HepG2 (cell line): ENCODE measurements around the gene GABRG3. TPM values are rescaled to one million over a fixed set of nuclear protein-coding genes. Genes with fewer than 3 reads are reported as not detected.

Experiments used
- ATAC-seq: fragments of 200-7000 bp; cut with Tn5 transposase; 3 replicates; pipeline ENCODE4 v1.9.1; 2020; ENCODE audit warnings: mild to moderate bottlenecking, moderate library complexity
- BruUV-seq: library from RNA; stranded (reverse); fragments of 400-500 nt; replicated peaks from 2 replicates; lab custom pipeline; 2021; lab: Mats Ljungman, UMichigan
- CTCF ChIA-PET: fragments of 300-600 bp; formaldehyde crosslinking; extraction: SDS; loops from one replicate; lab custom pipeline; 2021; ENCODE audit warnings: low total read pairs, inconsistent platforms, low intra/inter-chr PET ratio; lab: Yijun Ruan, JAX
- POLR2A ChIA-PET: fragments of 350-600 bp; sonication (Branson Sonifier 250); formaldehyde crosslinking; loops from one replicate; lab custom pipeline; 2020; ENCODE audit warnings: antibody characterized with exemption, inconsistent platforms; lab: Yijun Ruan, JAX
- DNase-seq: peaks from one replicate; pipeline ENCODE4 v3.0.0-alpha.2; 2015; ENCODE audit warnings: low spot score
- FAIRE-seq: peaks from 3 replicates; lab custom pipeline; 2011; peaks lifted over from hg19 to GRCh38; lab: Jason Lieb, UNC
- H2AFZ ChIP-seq: one replicate; pipeline ENCODE4 v1.6.1; 2011; ENCODE audit warnings: low read length, inconsistent platforms
- H3K27ac ChIP-seq: fragments of 300-600 bp; 3 replicates; pipeline ENCODE4 v1.8.0; 2011; ENCODE audit warnings: mixed run types, mild to moderate bottlenecking, mixed read lengths, low read length, inconsistent platforms; ENCODE audit not compliant: insufficient read depth; ENCODE audit errors: extremely low read length
- H3K27me3 ChIP-seq, 2 experiments: fragments of 200-600 bp in 1 of 2; 2 replicates in 1 of 2; 3 replicates in 1 of 2; pipeline versions ENCODE4 v1.6.0 to v1.8.0; 2011; ENCODE audit warnings: low read length in 2 of 2, mild to moderate bottlenecking in 2 of 2, moderate library complexity in 2 of 2, inconsistent platforms in 1 of 2; ENCODE audit not compliant: insufficient read depth in 2 of 2, control insufficient read depth in 1 of 2
- H3K36me3 ChIP-seq, 2 experiments: fragments of 200-600 bp in 1 of 2; replicated peaks in 1 of 2; 2 replicates in 1 of 2; 3 replicates in 1 of 2; pipeline versions ENCODE4 v1.5.1 to v1.8.0; 2011; ENCODE audit warnings: low read length in 2 of 2, inconsistent platforms in 1 of 2; ENCODE audit not compliant: insufficient read depth in 2 of 2, control insufficient read depth in 1 of 2
- H3K4me1 ChIP-seq: 2 replicates; pipeline ENCODE4 v1.5.1; 2012; ENCODE audit warnings: low read length, inconsistent platforms; ENCODE audit not compliant: insufficient read depth
- H3K4me2 ChIP-seq: 2 replicates; pipeline ENCODE4 v1.6.0; 2011; ENCODE audit warnings: low read depth, low read length, inconsistent platforms
- H3K4me3 ChIP-seq, 3 experiments: fragments of 200-600 bp in 1 of 3; sonication (generic), shearing (Covaris generic) in 1 of 3; replicated peaks in 1 of 3; 2 replicates each; pipeline ENCODE4 v1.5.1; 2011 to 2016; ENCODE audit warnings: low read length in 3 of 3, inconsistent platforms in 2 of 3, low read depth in 2 of 3, mild to moderate bottlenecking in 2 of 3, control low read depth in 1 of 3, mixed read lengths in 1 of 3; ENCODE audit not compliant: insufficient read depth in 1 of 3
- H3K79me2 ChIP-seq: one replicate; pipeline ENCODE4 v1.6.1; 2011; ENCODE audit warnings: low read length, inconsistent platforms; ENCODE audit not compliant: insufficient read depth
- H3K9ac ChIP-seq: 2 replicates; pipeline ENCODE4 v1.6.0; 2011; ENCODE audit warnings: mild to moderate bottlenecking, low read depth, low read length, inconsistent platforms; ENCODE audit not compliant: insufficient read depth
- H3K9me3 ChIP-seq: 2 replicates; pipeline ENCODE4 v1.5.1; 2012; ENCODE audit warnings: mild to moderate bottlenecking, low read length
- H4K20me1 ChIP-seq: 2 replicates; pipeline ENCODE4 v1.6.0; 2011; ENCODE audit warnings: inconsistent platforms, mild to moderate bottlenecking, low read length, moderate library complexity; ENCODE audit not compliant: insufficient read depth
- AHR ChIP-seq: IDR thresholded peaks from 2 replicates; pipeline ENCODE4 v1.6.1; 2018; ENCODE audit warnings: missing genetic modification reagents, missing compliant biosample characterization
- ARNTL ChIP-seq: sonication (generic); formaldehyde crosslinking; IDR thresholded peaks from 2 replicates; pipeline ENCODE4 v1.4.0; 2020; ENCODE audit warnings: mild to moderate bottlenecking, missing genetic modification reagents
- CENPT ChIP-seq: sonication (generic); formaldehyde crosslinking; IDR thresholded peaks from 2 replicates; pipeline ENCODE4 v1.8.0; 2022; ENCODE audit warnings: low read depth, mild to moderate bottlenecking, moderate library complexity, missing genetic modification reagents
- MAFG ChIP-seq: sonication (generic); formaldehyde crosslinking; IDR thresholded peaks from 2 replicates; pipeline ENCODE4 v1.5.1; 2020; ENCODE audit warnings: mild to moderate bottlenecking, missing genetic modification reagents
- RFXANK ChIP-seq: IDR thresholded peaks from 2 replicates; pipeline ENCODE4 v1.6.1; 2016
- SMARCC2 ChIP-seq: fragments of 450-650 bp; IDR thresholded peaks from 2 replicates; pipeline ENCODE4 v1.6.1; 2017; ENCODE audit warnings: antibody characterized with exemption, mild to moderate bottlenecking
- SP1 ChIP-seq, 2 experiments: fragments of 450-650 bp in 1 of 2; sonication (generic) in 1 of 2; formaldehyde crosslinking in 1 of 2; IDR thresholded peaks; 2 replicates each; pipeline versions ENCODE4 v1.4.0 to v1.6.1; 2016 to 2020; ENCODE audit warnings: missing genetic modification reagents in 1 of 2
- SP5 ChIP-seq: IDR thresholded peaks from 2 replicates; pipeline ENCODE4 v1.6.1; 2016; ENCODE audit warnings: low read depth, borderline replicate concordance
- ZNF24 ChIP-seq: fragments of 450-650 bp; IDR thresholded peaks from 2 replicates; pipeline ENCODE4 v1.6.1; 2017; ENCODE audit warnings: antibody characterized with exemption, mild to moderate bottlenecking
- ZNF30 ChIP-seq: sonication (generic); formaldehyde crosslinking; IDR thresholded peaks from 2 replicates; pipeline ENCODE4 v1.5.0; 2020; ENCODE audit warnings: mild to moderate bottlenecking, missing genetic modification reagents
- ZNF414 ChIP-seq: sonication (generic); formaldehyde crosslinking; IDR thresholded peaks from 2 replicates; pipeline ENCODE4 v1.5.0; 2020; ENCODE audit warnings: missing genetic modification reagents
- ZNF747 ChIP-seq: sonication (generic); formaldehyde crosslinking; IDR thresholded peaks from 2 replicates; pipeline ENCODE4 v1.8.1; 2023; ENCODE audit warnings: missing genetic modification reagents, mild to moderate bottlenecking, borderline replicate concordance
- WGBS: methylation state at CpG from one replicate; pipeline ENCODE4 v1.1.6; 2017; ENCODE audit warnings: low lambda C conversion rate; 5-methylcytosine and 5-hydroxymethylcytosine counted together
- in situ Hi-C: cut with HindIII; loops from 2 replicates; pipeline ENCODE4 v1.10.0; 2017; ENCODE audit warnings: low pct_unique_long_range_greater_than_20kb; ENCODE audit not compliant: extremely low pct_ligation_motif_present
- intact Hi-C: fragments of 100-400 bp; cut with micrococcal nuclease; formaldehyde crosslinking; loops from one replicate; pipeline ENCODE4 v1.10.0; 2022; ENCODE audit not compliant: unreplicated experiment
- polyA plus RNA-seq, 8 experiments: library from polyadenylated mRNA; depleted of rRNA in 3 of 8; stranded (reverse) in 7 of 8; unstranded in 1 of 8; fragments of >200 nt; fragmentation: Illumina TruSeq in 4 of 8; extraction: Trizol in 4 of 8; gene quantifications; 2 replicates each; pipeline versions ENCODE4 v1.2.1 to v1.2.3, GENCODE V29; 2011 to 2016; ENCODE audit warnings: low read depth in 4 of 8, missing spikeins in 1 of 8, mixed read lengths in 1 of 8; ENCODE audit not compliant: insufficient read depth in 1 of 8
- total RNA-seq, 5 experiments: library from RNA; depleted of rRNA; stranded (reverse); fragments of >200 nt; fragmentation: Illumina TruSeq; extraction: Trizol; gene quantifications; 2 replicates each; pipeline ENCODE4 v1.2.3, GENCODE V29; 2016; ENCODE audit warnings: low read depth in 1 of 5
- TF ChIP-seq, protein P1 (sequence below): fragments of 450-650 bp; IDR thresholded peaks from 2 replicates; pipeline ENCODE4 v1.6.1; 2017
- TF ChIP-seq, protein P2 (sequence below): sonication (generic); formaldehyde crosslinking; IDR thresholded peaks from 2 replicates; pipeline ENCODE4 v1.4.0; 2020; ENCODE audit warnings: mild to moderate bottlenecking, missing genetic modification reagents, borderline replicate concordance
- TF ChIP-seq, protein P3 (sequence below): sonication (generic); formaldehyde crosslinking; IDR thresholded peaks from 2 replicates; pipeline ENCODE4 v1.5.1; 2020; ENCODE audit warnings: mild to moderate bottlenecking, missing genetic modification reagents, moderate library complexity
- TF ChIP-seq, protein P4 (sequence below): sonication (generic); formaldehyde crosslinking; IDR thresholded peaks from 2 replicates; pipeline ENCODE4 v1.8.0; 2022; ENCODE audit warnings: low read depth, missing genetic modification reagents

GABRG3 gene
- total and polyA plus RNA-seq, 2 of the 13 experiments (the other 11 are each of a cell fraction or from before 2014, with no cell fraction given) = not detected

DNA sequence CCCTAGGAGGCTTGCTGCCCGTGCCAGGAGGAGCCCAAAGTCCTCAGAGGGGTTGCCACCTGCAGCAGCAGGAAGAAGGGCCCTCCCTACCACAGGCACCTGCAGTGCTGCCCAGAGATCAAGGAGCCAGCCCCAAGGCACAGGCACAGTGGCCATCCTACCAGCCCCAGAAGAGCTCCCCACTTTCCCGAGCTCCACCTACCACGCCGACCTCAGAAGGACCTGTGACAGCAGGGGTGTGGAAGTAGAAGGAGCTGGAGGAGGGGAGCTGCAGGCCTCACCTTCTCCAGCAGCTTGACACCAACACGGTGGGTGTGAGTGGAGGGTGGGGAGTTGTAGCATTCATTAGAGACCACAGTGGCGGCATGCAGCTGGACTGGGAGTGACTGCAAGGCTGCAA, 485.8 kb downstream of the GABRG3 start (continued):
- TF ChIP-seq, protein P1, sequence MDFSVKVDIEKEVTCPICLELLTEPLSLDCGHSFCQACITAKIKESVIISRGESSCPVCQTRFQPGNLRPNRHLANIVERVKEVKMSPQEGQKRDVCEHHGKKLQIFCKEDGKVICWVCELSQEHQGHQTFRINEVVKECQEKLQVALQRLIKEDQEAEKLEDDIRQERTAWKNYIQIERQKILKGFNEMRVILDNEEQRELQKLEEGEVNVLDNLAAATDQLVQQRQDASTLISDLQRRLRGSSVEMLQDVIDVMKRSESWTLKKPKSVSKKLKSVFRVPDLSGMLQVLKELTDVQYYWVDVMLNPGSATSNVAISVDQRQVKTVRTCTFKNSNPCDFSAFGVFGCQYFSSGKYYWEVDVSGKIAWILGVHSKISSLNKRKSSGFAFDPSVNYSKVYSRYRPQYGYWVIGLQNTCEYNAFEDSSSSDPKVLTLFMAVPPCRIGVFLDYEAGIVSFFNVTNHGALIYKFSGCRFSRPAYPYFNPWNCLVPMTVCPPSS = no peak
- TF ChIP-seq, protein P2, sequence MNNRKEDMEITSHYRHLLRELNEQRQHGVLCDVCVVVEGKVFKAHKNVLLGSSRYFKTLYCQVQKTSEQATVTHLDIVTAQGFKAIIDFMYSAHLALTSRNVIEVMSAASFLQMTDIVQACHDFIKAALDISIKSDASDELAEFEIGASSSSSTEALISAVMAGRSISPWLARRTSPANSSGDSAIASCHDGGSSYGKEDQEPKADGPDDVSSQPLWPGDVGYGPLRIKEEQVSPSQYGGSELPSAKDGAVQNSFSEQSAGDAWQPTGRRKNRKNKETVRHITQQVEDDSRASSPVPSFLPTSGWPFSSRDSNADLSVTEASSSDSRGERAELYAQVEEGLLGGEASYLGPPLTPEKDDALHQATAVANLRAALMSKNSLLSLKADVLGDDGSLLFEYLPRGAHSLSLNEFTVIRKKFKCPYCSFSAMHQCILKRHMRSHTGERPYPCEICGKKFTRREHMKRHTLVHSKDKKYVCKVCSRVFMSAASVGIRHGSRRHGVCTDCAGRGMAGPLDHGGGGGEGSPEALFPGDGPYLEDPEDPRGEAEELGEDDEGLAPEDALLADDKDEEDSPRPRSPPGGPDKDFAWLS (CRISPR knock-in tag) = no peak
- no peak for TF ChIP-seq RFXANK
- TF ChIP-seq ZNF24 = no peak
- TF ChIP-seq, protein P3, sequence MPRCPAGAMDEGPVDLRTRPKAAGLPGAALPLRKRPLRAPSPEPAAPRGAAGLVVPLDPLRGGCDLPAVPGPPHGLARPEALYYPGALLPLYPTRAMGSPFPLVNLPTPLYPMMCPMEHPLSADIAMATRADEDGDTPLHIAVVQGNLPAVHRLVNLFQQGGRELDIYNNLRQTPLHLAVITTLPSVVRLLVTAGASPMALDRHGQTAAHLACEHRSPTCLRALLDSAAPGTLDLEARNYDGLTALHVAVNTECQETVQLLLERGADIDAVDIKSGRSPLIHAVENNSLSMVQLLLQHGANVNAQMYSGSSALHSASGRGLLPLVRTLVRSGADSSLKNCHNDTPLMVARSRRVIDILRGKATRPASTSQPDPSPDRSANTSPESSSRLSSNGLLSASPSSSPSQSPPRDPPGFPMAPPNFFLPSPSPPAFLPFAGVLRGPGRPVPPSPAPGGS (CRISPR knock-in tag) = no peak
- no peak for TF ChIP-seq MAFG
- TF ChIP-seq, all 625 proteins: peak for 0

GRCh38 chr15:27457766-27458165, 486.8 kb downstream of the GABRG3 start:
- intact Hi-C loops = no loop called here
- CTCF ChIA-PET = no interaction called here
- Histone ChIP-seq H3K4me3 (no peak overlapping the region), H3K36me3 (no peaks in the 10 kb centered on the region), H3K4me1 (no peaks in the 10 kb centered on the region), H3K79me2 (no peaks in the 10 kb centered on the region), H2AFZ (no peak overlapping the region), H3K9ac (no peak overlapping the region), H3K27me3 (peaks cover 0 to 2% of the 10 kb centered on the region in 2 experiments; a peak in 1 of 5 replicates), H3K27ac (no peak overlapping the region), H3K4me2 (no peak overlapping the region), H4K20me1 (no peaks in the 10 kb centered on the region), H3K9me3 (no peaks in the 10 kb centered on the region)
- no peak for DNase-seq
- WGBS = 28% methylated on average over 4 of the region's 6 CpGs
- no peak for FAIRE-seq
- BruUV-seq = no TSS peak
- POLR2A ChIA-PET = no interaction called here
- in situ Hi-C loops = no loop called here
- no peak for ATAC-seq
- no peak for TF ChIP-seq ZNF30 (CRISPR knock-in tag)
- TF ChIP-seq ARNTL (CRISPR knock-in tag) = no peak
- TF ChIP-seq SMARCC2 = no peak
- no peak for TF ChIP-seq ZNF747 (CRISPR knock-in tag)
- TF ChIP-seq CENPT (CRISPR knock-in tag) = no peak
- TF ChIP-seq AHR (CRISPR knock-in tag) = no peak
- TF ChIP-seq, protein P4, sequence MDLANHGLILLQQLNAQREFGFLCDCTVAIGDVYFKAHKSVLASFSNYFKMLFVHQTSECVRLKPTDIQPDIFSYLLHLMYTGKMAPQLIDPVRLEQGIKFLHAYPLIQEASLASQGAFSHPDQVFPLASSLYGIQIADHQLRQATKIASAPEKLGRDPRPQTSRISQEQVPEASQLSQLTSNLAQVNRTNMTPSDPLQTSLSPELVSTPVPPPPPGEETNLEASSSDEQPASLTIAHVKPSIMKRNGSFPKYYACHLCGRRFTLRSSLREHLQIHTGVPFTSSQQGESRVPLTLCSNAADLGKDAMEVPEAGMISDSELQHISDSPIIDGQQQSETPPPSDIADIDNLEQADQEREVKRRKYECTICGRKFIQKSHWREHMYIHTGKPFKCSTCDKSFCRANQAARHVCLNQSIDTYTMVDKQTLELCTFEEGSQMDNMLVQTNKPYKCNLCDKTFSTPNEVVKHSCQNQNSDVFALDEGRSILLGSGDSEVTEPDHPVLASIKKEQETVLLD = no peak
- no peak for TF ChIP-seq SP5
- TF ChIP-seq ZNF414 (CRISPR knock-in tag) = no peak
- no peak for TF ChIP-seq SP1 (IDR thresholded peaks at IDR 0.05)
- no peak for TF ChIP-seq SP1 (CRISPR knock-in tag; IDR thresholded peaks at IDR 0.05)
